Mucosa of descending colon (tissue), 3 donors: ENCODE measurements around the gene SPDYE3. TPM values are rescaled to one million over a fixed set of nuclear protein-coding genes. Genes with fewer than 3 reads are reported as not detected.
A peak's percentile ranks its signal among the peaks of the same experiment; 100 is the strongest.
"Not testable (repeated sequence)": the region's sequence is repeated elsewhere in the genome, so short reads cannot be mapped to it uniquely, and the experiment has no call there.

Experiments
- ATAC-seq: fragments of 200-7000 bp; cut with Tn5 transposase; one replicate; pipeline ENCODE4 v1.9.1; 2020; ENCODE audit warnings: mild to moderate bottlenecking, moderate library complexity
- DNase-seq, 3 donors: peaks; one replicate each; pipeline ENCODE4 v3.0.0-alpha.2; 2020
- H3K36me3 ChIP-seq: fragments of 200-600 bp; one replicate; pipeline ENCODE4 v1.8.0; 2021; ENCODE audit warnings: low read depth, mild to moderate bottlenecking
- H3K4me1 ChIP-seq: fragments of 200-600 bp; one replicate; pipeline ENCODE4 v1.8.0; 2021; ENCODE audit warnings: low read depth, mild to moderate bottlenecking
- H3K4me3 ChIP-seq: fragments of 200-600 bp; one replicate; pipeline ENCODE4 v1.8.0; 2021; ENCODE audit warnings: mild to moderate bottlenecking
- H3K9me3 ChIP-seq: fragments of 200-600 bp; one replicate; pipeline ENCODE4 v1.8.0; 2021; ENCODE audit warnings: mild to moderate bottlenecking
- intact Hi-C, 2 donors: fragments of 100-400 bp; cut with DNase I in 1 of 2; cut with micrococcal nuclease in 1 of 2; formaldehyde crosslinking; loops; one replicate each; pipeline versions ENCODE4 v1.11.0 to v1.11.1; 2022; cut with DNase I, micrococcal nuclease
- total RNA-seq, 3 donors: library from RNA; stranded (reverse); fragmentation: NEBNext Ultra II Directional in 2 of 3; extraction: Animal tissue kit (Norgen Biotek cat#: 25700) in 2 of 3; gene quantifications; one replicate each; pipeline versions ENCODE4 v1.2.1 to v1.2.4, GENCODE V29; 2021 to 2023
- TF ChIP-seq, protein P1 (sequence below): fragments of 200-600 bp; IDR thresholded peaks from one replicate; pipeline ENCODE4 v1.8.0; 2022; ENCODE audit warnings: antibody characterized with exemption, mild to moderate bottlenecking
- donor health status: DM: no; HTN: no; CAD: no; lungs with moderate emphysema.
- donor health status: DM: no; HTN: no; CAD: no.
- donor health status: DM: no; HTN: yes; CAD: no.

SPDYE3 gene
- total RNA-seq, 3 donors from 2014 or later: not detected

DNA sequence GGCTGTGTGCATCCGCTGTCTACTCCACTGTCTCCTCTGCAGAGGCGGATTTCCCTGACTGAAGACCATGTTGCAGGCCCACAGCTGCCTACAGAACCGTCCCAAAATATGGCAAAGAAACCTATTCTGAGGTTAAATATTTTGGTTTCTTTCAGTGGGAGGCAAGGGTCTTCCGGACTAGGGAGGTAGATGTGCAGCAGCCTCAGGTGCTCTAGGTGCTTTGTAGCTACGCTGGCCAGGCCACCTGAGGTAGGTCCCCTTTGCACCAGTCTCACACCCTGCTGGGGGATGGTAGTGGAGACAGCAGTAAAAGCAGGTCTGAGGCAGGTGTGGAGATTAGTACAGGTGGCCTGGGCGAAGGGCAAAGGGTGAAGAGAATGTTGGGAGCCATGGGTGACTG is 42.3 kb downstream of the SPDYE3 start:
- intact Hi-C loops: no loop called here
- no peak for DNase-seq
- TF ChIP-seq, protein P1, sequence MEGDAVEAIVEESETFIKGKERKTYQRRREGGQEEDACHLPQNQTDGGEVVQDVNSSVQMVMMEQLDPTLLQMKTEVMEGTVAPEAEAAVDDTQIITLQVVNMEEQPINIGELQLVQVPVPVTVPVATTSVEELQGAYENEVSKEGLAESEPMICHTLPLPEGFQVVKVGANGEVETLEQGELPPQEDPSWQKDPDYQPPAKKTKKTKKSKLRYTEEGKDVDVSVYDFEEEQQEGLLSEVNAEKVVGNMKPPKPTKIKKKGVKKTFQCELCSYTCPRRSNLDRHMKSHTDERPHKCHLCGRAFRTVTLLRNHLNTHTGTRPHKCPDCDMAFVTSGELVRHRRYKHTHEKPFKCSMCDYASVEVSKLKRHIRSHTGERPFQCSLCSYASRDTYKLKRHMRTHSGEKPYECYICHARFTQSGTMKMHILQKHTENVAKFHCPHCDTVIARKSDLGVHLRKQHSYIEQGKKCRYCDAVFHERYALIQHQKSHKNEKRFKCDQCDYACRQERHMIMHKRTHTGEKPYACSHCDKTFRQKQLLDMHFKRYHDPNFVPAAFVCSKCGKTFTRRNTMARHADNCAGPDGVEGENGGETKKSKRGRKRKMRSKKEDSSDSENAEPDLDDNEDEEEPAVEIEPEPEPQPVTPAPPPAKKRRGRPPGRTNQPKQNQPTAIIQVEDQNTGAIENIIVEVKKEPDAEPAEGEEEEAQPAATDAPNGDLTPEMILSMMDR: no peak
- no peaks in the 10 kb centered on the region for H3K9me3 ChIP-seq
- no peak for ATAC-seq
- H3K4me1 ChIP-seq: no peaks in the 10 kb centered on the region
- H3K4me3 ChIP-seq: no peak overlapping the region
- peaks cover 13% of the 10 kb centered on the region for H3K36me3 ChIP-seq

GRCh38 chr7:100351657-100352058 is 44.2 kb downstream of the SPDYE3 start:
- no peaks in the 10 kb centered on the region for H3K4me1 ChIP-seq
- intact Hi-C loops: no loop called here
- TF ChIP-seq, protein P1: no peak
- ATAC-seq (peak; percentile 7), DNase-seq (no peak)
- no peaks in the 10 kb centered on the region for H3K9me3 ChIP-seq
- H3K36me3 ChIP-seq: peaks cover 8% of the 10 kb centered on the region
- no peak overlapping the region for H3K4me3 ChIP-seq

DNA sequence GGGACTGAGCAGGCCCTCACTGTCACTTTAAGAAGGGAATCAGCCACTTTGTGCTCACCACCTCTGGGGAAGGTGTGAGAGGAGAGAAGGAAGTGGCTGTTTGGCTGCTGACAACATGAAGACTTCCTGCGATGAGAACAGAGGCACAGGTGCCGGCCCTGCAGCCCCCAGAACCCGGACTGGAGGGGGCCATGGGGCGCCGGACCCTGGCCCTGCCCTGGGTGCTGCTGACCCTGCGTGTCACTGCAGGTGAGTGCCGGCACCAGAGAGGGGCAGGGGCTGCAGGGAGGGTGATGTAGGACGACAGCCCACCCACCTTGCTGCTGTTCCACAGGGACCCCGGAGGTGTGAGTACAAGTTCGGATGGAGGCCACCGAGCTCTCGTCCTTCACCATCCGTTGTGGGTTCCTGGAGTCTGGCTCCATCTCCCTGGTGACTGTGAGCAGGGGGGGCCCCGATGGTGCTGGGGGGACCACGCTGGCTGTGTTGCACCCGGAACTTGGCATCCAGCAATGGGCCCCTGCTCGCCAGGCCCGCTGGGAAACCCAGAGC is 44.8 kb downstream of the SPDYE3 start:
- ATAC-seq: peak; percentile 59
- H3K4me3 ChIP-seq, H3K9me3 ChIP-seq, H3K4me1 ChIP-seq, DNase-seq, H3K36me3 ChIP-seq, intact Hi-C loops: not testable (repeated sequence)

DNA sequence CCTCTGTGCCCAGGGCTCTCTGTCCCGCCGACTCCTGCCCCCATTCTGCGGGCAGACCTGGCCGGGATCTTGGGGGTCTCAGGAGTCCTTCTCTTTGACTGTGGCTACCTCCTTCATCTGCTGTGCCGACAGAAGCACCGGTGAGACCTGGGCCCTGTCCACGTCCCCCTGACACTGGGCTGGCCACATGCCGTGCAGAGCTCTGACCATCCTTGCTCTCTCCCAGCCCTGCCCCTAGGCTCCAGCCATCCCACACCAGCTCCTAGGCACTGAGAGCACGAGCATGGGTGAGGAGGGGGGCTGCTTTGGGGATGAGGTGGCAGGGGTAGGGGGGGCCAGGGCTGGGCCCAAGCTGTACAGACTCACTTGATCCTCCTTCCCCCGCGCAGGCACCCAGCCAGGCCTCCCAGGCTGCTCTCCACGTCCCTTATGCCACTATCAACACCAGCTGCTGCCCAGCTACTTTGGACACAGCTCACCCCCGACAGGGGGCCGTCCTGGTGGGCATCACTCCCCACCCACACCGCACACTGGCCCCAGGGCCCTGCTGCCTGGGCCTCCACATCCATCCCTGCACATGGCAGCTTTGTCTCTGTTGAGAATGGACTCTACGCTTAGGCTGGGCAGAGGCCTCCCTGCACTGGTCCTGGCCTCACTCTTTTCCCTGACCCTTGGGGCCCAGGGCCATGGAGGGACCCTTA is 45.6 kb downstream of the SPDYE3 start:
- Histone ChIP-seq H3K4me1 (no peaks in the 10 kb centered on the region), H3K36me3 (peaks cover 4% of the 10 kb centered on the region), H3K9me3 (no peaks in the 10 kb centered on the region), H3K4me3 (no peak overlapping the region)
- intact Hi-C loops: no loop called here
- TF ChIP-seq, protein P1: no peak
- ATAC-seq (no peak), DNase-seq (no peak)

GRCh38 chr7:100353685-100354330 is 46.3 kb downstream of the SPDYE3 start:
- Histone ChIP-seq H3K4me3 (no peak overlapping the region), H3K9me3 (no peaks in the 10 kb centered on the region), H3K4me1 (no peaks in the 10 kb centered on the region), H3K36me3 (peaks cover 4% of the 10 kb centered on the region)
- ATAC-seq (no peak), DNase-seq (no peak)
- TF ChIP-seq, protein P1: no peak
- intact Hi-C loops: no loop called here

DNA sequence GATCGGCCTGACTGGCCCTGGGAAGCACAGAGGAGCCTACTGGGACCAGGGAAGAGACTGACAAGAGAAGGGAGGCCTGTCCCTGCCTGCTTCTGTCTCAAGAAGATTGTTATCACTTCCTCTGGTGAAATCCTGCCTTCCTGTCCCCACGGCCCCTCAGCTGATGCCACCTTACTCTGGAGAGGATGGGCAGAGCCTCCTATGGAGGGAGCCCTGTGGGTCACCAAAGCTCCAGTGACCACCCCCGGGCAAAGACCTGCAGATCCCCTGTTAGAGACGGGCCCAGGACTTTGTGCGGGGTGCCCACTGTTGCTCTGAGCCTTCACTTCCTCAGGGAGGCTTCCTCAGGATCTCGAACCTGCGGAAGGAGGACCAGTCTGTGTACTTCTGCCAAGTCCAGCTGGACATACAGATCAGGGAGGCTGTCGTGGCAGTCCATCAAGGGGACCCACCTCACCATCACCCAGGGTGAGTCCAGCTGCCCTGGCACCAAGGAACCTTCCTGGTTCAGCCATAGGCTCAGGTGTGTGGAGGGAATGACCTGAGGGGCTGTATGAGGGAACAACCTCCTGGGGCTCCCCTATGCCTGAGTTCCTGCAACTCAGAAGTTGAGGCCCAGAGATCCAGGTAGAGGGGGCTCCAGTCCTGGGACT is 49.0 kb downstream of the SPDYE3 start:
- Histone ChIP-seq H3K36me3 (peaks cover 15% of the 10 kb centered on the region), H3K9me3 (no peaks in the 10 kb centered on the region), H3K4me1 (no peaks in the 10 kb centered on the region), H3K4me3 (no peak overlapping the region)
- no peak for DNase-seq
- intact Hi-C loops: no loop called here
- no peak for ATAC-seq
- TF ChIP-seq, protein P1: no peak
